ENCODE data around the gene TTC28. TPM values are rescaled to one million over a fixed set of nuclear protein-coding genes. Genes with fewer than 3 reads are reported as not detected.
"Not testable (repeated sequence)": the region's sequence is repeated elsewhere in the genome, so short reads cannot be mapped to it uniquely, and the experiment has no call there.

The TTC28 gene
- total RNA-seq, 2 donors from 2014 or later = 94.2 to 170 TPM

DNA sequence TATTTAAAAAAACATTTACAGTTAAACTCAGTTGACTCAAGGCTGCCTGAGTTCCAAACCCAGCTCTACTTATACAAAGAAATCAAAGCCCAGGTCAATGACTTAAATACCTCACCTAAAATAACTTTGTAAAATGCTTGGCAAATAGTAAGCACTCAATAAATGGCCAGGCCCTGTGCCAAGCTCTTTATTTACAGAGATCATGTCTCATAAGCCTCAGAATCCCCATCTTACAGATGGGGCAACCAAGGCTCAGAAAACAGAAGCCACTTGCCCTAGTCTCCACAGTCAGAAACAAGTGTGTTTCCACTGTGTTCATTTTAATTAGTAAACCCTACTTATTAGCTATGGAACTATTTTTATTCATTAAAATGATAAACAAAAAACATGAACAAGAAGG, 30.5 kb upstream of the TTC28 start:
- no peak for ATAC-seq (ENCODE audit: insufficient number of reproducible peaks, low FRiP score, low read depth)
- H3K27ac ChIP-seq = no peak overlapping the region
- TF ChIP-seq, protein P1, sequence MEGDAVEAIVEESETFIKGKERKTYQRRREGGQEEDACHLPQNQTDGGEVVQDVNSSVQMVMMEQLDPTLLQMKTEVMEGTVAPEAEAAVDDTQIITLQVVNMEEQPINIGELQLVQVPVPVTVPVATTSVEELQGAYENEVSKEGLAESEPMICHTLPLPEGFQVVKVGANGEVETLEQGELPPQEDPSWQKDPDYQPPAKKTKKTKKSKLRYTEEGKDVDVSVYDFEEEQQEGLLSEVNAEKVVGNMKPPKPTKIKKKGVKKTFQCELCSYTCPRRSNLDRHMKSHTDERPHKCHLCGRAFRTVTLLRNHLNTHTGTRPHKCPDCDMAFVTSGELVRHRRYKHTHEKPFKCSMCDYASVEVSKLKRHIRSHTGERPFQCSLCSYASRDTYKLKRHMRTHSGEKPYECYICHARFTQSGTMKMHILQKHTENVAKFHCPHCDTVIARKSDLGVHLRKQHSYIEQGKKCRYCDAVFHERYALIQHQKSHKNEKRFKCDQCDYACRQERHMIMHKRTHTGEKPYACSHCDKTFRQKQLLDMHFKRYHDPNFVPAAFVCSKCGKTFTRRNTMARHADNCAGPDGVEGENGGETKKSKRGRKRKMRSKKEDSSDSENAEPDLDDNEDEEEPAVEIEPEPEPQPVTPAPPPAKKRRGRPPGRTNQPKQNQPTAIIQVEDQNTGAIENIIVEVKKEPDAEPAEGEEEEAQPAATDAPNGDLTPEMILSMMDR (IDR thresholded peaks at IDR 0.05) = no peak

DNA sequence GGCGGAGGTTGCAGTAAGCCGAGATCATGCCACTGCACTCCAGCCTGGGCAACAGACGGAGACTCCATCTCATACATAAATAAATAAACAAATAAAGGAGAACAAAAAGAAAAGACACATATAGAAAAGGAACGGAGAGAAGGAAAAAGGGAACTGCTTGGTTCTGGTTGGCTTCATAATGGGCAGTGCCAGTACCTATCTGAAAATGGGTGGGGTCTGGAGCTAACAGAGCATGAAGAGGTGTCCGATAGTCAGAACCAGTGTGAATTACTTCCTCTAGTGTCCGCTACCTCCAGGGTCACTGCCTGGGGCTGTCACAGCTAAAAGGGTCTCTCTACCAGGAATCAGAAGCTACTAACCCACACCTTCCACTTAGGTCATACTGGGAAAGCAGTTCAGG, 27.2 kb upstream of the TTC28 start:
- H3K27ac ChIP-seq = no peak overlapping the region
- no peak overlapping the region for H3K4me3 ChIP-seq
- H3K9me3 ChIP-seq = no peaks in the 10 kb centered on the region
- H3K27me3 ChIP-seq (replicated peaks; ENCODE audit: insufficient read depth) = no peaks in the 10 kb centered on the region
- TF ChIP-seq, protein P1 (IDR thresholded peaks at IDR 0.05) = no peak
- no peaks in the 10 kb centered on the region for H3K36me3 ChIP-seq
- ATAC-seq (ENCODE audit: insufficient number of reproducible peaks, low FRiP score, low read depth) = no peak
- DNase-seq (ENCODE audit: low spot score) = no peak
- peaks cover 0 to 2% of the 10 kb centered on the region in 2 donors for H3K4me1 ChIP-seq (ENCODE audit: control insufficient read depth in 1 of 2, low read depth in 2 of 2)

More for the DNA sequence above, 30.5 kb upstream of the TTC28 start:
- Histone ChIP-seq H3K4me3 (no peak overlapping the region), H3K36me3 (no peaks in the 10 kb centered on the region), H3K9me3 (no peaks in the 10 kb centered on the region), H3K4me1 (ENCODE audit: control insufficient read depth in 1 of 2, low read depth in 2 of 2) (peaks cover 0 to 14% of the 10 kb centered on the region in 2 donors), H3K27me3 (replicated peaks; ENCODE audit: insufficient read depth) (no peaks in the 10 kb centered on the region)
- no peak for DNase-seq (ENCODE audit: low spot score)

DNA sequence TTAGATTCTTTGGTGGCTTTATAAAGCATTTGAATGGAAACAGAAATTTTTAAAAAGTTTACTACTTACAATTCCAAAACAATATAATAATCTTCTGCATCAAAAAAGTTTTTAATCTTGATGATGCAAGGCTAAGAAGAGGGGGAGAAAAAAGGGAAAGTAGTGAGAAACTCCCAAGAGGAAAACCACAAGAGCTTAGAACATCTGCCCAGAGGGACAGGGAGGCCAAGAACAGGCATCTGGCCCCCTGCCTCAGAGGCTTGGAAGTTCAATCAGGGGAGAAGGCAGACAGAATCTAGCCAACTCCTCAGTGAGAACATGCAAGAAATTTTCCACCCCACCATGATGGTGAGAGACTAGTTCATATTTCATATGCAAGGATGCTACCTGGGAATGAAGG, 23.8 kb upstream of the TTC28 start:
- no peak for ATAC-seq (ENCODE audit: insufficient number of reproducible peaks, low FRiP score, low read depth)
- no peaks in the 10 kb centered on the region for H3K9me3 ChIP-seq
- TF ChIP-seq, protein P1 (IDR thresholded peaks at IDR 0.05) = no peak

DNA sequence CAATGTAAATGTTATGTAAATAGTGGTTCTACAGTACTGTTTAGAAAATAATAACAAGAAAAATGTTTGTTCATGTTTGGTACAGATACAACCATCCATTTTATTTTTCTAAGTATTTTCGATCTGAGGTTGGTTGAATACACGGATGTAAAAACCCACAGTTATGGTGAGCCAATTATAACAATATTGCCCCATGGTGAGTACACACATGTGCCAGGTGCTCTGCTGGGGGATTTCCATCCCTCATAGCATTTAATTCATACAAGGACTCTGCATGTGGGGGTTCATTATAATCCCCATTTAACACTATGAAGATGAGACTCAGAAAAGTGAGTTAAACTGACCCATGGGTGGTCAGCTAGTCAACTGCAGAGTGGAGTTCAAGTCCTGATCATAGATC, 23.3 kb upstream of the TTC28 start:
- no peaks in the 10 kb centered on the region for H3K4me1 ChIP-seq (ENCODE audit: control insufficient read depth in 1 of 2, low read depth in 2 of 2)
- ATAC-seq (ENCODE audit: insufficient number of reproducible peaks, low FRiP score, low read depth) = no peak

More for the DNA sequence above, 23.8 kb upstream of the TTC28 start:
- Histone ChIP-seq H3K27ac (no peak overlapping the region), H3K4me3 (no peak overlapping the region), H3K4me1 (ENCODE audit: control insufficient read depth in 1 of 2, low read depth in 2 of 2) (no peaks in the 10 kb centered on the region), H3K36me3 (no peaks in the 10 kb centered on the region), H3K27me3 (replicated peaks; ENCODE audit: insufficient read depth) (no peaks in the 10 kb centered on the region)
- no peak for DNase-seq (ENCODE audit: low spot score)

DNA sequence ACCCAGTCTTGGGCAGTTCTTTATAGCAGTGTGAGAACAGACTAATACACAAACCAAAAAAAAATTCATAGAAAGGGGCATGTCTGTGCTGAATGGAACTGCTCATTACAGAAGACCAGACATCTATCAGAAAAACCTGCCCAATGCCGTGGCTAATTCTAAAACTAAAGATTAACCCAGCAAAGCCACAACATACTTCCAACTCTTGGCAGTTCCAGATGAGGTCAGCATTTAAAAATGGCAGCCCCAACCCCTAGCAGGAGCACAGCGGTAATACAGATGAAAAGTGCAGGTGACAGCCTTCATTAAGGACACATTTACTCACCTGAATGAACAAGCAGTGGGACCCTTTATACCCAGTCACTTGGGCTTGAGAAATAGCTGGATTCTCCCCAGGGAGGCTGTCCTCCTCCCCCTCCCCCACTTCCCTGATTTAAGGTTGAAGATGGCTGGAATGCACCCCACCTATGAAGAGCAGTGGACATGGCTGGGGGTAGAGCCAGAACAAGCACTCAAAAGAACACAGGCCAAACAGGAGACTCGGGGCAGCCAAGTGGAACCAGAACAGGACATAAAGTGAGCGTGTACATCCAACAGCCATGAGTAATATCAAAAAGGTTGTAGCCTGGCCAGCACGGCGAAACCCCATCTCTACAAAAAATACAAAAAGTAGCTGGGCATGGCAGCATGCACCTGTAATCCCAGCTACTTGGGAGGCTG, 13.6 kb upstream of the TTC28 start:
- H3K27me3 ChIP-seq (replicated peaks; ENCODE audit: insufficient read depth); H3K4me3 ChIP-seq; ATAC-seq (ENCODE audit: insufficient number of reproducible peaks, low FRiP score, low read depth): not testable (repeated sequence)

More for the DNA sequence above, 23.3 kb upstream of the TTC28 start:
- no peaks in the 10 kb centered on the region for H3K27me3 ChIP-seq (replicated peaks; ENCODE audit: insufficient read depth)
- no peak overlapping the region for H3K27ac ChIP-seq
- H3K9me3 ChIP-seq = no peaks in the 10 kb centered on the region
- no peak overlapping the region for H3K4me3 ChIP-seq
- TF ChIP-seq, protein P1 (IDR thresholded peaks at IDR 0.05) = no peak
- H3K36me3 ChIP-seq = no peaks in the 10 kb centered on the region
- no peak for DNase-seq (ENCODE audit: low spot score)

DNA sequence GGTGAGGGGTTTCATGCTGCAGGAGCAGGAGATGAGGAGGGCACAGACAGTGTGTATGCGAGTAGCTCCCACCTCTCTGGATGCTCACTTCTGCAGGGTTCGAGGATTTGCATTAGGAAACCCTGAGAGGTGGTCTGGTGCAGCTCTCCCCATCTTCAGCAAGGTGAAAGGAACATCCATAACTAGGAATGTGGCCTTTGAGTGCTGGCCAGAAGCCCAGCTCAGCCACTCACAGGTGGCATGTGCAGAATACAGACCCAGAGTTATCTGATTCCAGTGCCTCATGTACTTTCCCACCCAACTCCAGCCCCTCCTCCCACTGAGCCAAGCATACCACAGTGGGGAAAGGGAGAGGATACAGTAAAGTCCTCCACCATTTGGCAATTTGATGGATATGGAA, 10.2 kb upstream of the TTC28 start:
- H3K4me3 ChIP-seq; H3K4me1 ChIP-seq (ENCODE audit: control insufficient read depth in 1 of 2, low read depth in 2 of 2); ATAC-seq (ENCODE audit: insufficient number of reproducible peaks, low FRiP score, low read depth); H3K27ac ChIP-seq; H3K36me3 ChIP-seq; H3K27me3 ChIP-seq (replicated peaks; ENCODE audit: insufficient read depth); DNase-seq (ENCODE audit: low spot score); H3K9me3 ChIP-seq: not testable (repeated sequence)

More for the DNA sequence above, 13.6 kb upstream of the TTC28 start:
- H3K4me1 ChIP-seq (ENCODE audit: control insufficient read depth in 1 of 2, low read depth in 2 of 2); DNase-seq (ENCODE audit: low spot score); H3K36me3 ChIP-seq; H3K9me3 ChIP-seq; H3K27ac ChIP-seq: not testable (repeated sequence)

DNA sequence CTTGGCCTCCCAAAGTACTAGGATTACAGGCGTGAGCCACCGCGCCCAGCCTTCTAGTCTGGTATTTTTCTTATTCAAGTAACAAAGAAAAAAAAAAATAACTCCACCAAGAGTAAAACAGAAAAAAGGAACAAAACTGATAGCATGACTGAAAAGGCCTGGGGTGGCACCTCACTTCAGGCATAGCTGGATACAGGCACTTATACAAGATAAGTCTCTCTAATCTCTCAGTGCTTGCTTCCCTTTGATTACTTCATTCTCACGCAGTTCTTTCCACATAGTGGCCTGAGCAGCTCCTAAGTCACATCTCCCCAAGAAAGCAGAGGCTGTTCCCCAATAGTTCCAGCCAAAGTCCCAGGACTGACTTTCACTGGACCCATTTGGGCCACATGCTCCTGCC, 3.3 kb upstream of the TTC28 start:
- H3K36me3 ChIP-seq; H3K9me3 ChIP-seq; H3K4me1 ChIP-seq (ENCODE audit: control insufficient read depth in 1 of 2, low read depth in 2 of 2); ATAC-seq (ENCODE audit: insufficient number of reproducible peaks, low FRiP score, low read depth); H3K27ac ChIP-seq; DNase-seq (ENCODE audit: low spot score); H3K4me3 ChIP-seq; H3K27me3 ChIP-seq (replicated peaks; ENCODE audit: insufficient read depth): not testable (repeated sequence)

DNA sequence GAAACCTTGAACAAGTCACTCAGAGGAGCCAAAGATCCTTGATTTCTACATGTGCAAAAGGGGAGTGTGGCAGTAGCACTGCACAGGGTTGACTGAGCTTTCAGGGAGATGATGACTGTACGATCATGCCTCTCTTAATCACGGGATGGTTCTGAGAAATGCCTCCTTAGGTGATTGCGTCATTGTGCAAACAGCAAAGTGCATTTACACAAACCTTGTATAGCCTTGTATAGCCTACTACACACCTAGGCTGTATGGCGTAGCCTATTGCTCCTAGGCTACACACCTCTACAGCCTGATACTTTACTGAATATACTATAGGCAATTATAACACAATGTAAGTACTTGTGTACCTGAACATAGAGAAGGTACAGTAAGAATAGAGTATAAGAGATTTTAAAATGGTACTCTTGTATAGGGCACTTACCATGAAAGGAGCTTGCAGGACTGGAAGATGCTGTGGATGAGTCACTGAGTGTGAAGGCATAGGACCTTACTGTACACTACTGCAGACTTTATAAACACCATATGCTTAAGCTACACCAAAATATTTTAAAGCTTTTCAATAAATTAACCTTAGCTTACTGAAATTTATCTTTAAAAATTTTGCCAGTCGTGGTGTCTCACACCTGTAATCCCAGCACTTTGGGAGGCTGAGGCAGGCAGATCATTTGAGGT, 1.3 kb upstream of the TTC28 start:
- H3K9me3 ChIP-seq; DNase-seq (ENCODE audit: low spot score); H3K36me3 ChIP-seq; H3K27ac ChIP-seq; H3K27me3 ChIP-seq (replicated peaks; ENCODE audit: insufficient read depth); H3K4me3 ChIP-seq; H3K4me1 ChIP-seq (ENCODE audit: control insufficient read depth in 1 of 2, low read depth in 2 of 2); ATAC-seq (ENCODE audit: insufficient number of reproducible peaks, low FRiP score, low read depth): not testable (repeated sequence)

All from thoracic aorta (tissue), 2 donors.